Retinal pigment epithelial cell (primary cell): Measurements from ENCODE around the gene PREX1.

Experiments used
- DNase-seq: peaks from one replicate; pipeline ENCODE4 v3.0.0-alpha.2; 2010; ENCODE audit warnings: low read depth
- H3K4me3 ChIP-seq: 2 replicates; pipeline ENCODE4 v1.5.1; 2011; ENCODE audit warnings: mild to moderate bottlenecking, low read length, control low read depth, moderate library complexity
- TF ChIP-seq, protein P1 (sequence below): conservative IDR thresholded peaks from 2 replicates; pipeline ENCODE4 v1.5.1; 2011; ENCODE audit warnings: low read depth, low read length, control low read depth, inconsistent platforms

PREX1 gene

GRCh38 chr20:48722737-48723191, 105.0 kb downstream of the PREX1 start:
- no peak for DNase-seq
- H3K4me3 ChIP-seq = no peak overlapping the region
- TF ChIP-seq, protein P1, sequence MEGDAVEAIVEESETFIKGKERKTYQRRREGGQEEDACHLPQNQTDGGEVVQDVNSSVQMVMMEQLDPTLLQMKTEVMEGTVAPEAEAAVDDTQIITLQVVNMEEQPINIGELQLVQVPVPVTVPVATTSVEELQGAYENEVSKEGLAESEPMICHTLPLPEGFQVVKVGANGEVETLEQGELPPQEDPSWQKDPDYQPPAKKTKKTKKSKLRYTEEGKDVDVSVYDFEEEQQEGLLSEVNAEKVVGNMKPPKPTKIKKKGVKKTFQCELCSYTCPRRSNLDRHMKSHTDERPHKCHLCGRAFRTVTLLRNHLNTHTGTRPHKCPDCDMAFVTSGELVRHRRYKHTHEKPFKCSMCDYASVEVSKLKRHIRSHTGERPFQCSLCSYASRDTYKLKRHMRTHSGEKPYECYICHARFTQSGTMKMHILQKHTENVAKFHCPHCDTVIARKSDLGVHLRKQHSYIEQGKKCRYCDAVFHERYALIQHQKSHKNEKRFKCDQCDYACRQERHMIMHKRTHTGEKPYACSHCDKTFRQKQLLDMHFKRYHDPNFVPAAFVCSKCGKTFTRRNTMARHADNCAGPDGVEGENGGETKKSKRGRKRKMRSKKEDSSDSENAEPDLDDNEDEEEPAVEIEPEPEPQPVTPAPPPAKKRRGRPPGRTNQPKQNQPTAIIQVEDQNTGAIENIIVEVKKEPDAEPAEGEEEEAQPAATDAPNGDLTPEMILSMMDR = no peak

DNA sequence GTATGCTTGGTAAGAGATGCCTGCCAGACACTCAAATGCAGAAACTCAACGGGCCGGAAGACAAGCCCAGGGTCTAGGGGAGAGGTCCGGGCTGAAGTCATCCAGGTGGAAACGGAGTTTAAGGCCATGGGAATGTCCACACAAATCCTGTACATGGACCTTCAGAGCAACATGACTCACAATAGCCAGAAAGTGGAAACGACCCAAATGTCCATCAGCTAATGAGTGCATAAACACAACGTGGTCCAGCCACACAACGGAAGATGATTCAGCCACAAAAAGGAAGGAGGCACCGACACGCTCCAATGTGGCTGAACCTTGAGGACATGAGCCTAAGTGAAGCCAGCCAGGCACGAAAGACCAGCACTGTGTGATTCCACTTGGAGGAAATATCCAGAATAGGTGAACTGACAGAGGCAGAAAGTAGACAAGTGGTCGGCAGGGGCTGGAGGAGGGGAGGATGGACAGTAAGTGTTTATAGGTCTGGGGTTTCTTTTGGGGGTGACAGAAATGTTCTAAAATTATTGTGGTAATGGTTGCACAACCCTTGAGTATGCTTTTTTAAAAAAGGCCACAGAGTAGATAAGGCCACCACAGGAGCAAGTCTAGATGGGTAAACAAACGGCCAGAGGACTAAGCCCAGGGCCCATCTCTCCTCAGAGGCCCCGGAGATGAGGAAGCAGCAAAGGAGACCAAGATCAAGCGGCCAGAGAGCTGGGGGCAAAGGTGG, 105.6 kb downstream of the PREX1 start:
- no peak overlapping the region for H3K4me3 ChIP-seq
- TF ChIP-seq, protein P1 = no peak
- no peak for DNase-seq

- TF ChIP-seq, protein P1 = no peak
- H3K4me3 ChIP-seq = no peak overlapping the region
- no peak for DNase-seq
Observed at GRCh38 chr20:48721324-48722001, 106.3 kb downstream of the PREX1 start.

DNA sequence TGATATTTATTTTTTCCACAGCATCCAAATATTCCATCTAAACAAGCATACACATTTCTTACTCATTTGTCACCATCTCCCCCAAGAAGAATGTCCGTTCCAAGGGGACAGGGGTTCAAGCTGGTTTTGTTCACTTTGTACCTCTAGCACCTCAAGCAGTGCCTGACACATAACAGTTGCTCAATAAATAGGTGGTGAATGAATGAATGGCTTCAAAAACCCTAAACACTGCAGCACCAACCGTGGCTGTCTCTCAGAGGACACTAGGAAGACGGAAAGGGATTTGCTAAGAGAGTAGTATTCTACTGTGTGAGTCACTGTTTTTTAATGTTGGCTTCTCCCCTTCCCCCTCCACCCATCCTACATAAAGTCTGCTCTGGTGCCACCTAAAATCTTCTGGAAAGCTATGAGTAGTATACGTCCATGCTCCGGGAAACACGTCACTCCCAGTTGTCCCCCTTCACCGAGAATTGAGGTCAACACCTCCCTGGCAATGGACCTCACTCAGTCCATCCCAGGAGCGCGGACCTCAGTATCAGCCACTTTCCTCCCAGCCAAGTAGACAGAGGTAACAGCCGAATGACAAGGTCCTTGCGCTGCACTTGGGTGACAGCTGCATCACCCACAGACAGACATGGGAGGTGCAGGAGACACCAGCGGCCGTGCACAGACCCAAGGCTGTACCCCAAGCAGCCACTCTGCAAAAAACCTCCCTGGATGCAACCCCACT, 107.4 kb downstream of the PREX1 start:
- H3K4me3 ChIP-seq = no peak overlapping the region
- no peak for DNase-seq
- TF ChIP-seq, protein P1 = no peak

GRCh38 chr20:48719598-48720255, 108.1 kb downstream of the PREX1 start:
- TF ChIP-seq, protein P1 = no peak
- no peak overlapping the region for H3K4me3 ChIP-seq

DNA sequence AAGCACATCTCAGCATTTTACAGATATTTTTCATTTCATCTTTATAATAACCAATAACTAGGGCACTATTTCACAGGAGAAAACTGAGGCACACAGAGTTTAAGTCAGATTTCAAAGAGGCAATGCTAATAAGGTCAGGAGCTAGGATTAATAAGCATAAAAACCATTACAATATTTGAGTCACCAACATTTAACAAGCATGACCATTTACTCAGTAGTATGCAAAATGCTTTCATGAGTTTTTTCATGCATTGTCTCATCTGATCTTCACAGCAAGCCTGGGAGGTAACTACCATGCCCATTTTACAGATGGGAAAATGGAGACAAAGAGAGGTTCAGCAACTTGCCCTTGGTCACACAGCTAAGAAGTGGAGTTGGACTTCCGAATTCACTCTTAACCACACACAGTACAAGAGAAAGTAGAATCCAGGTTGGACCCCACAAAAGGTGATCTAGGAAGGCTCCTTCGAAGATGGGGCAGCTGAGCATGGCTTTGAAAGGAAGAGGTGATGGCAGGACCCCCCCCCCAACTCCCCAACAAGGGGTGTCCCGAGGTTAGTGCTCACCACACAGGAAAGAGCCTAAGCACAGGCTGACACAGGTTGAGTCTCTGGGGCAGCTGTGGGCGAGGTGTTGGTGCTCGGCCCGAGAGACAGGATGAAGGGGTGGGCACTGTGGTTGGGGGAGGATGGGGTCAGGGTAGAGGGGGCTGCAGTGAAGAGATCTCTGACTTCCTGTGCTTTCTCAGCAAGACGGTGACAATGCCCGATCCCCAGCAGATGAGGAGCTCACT, 108.8 kb downstream of the PREX1 start:
- no peak for DNase-seq
- TF ChIP-seq, protein P1 = no peak
- H3K4me3 ChIP-seq = no peak overlapping the region

More at GRCh38 chr20:48719598-48720255, 108.1 kb downstream of the PREX1 start:
- no peak for DNase-seq
